ENCODE data around the gene B4GALT7.
A peak's percentile ranks its signal among the peaks of the same experiment; 100 is the strongest.
"Not testable (repeated sequence)": the region's sequence is repeated elsewhere in the genome, so short reads cannot be mapped to it uniquely, and the experiment has no call there.

The B4GALT7 gene

GRCh38 chr5:177599731-177600507 lies at the start of gene B4GALT7:
B4GALT7 (plus strand) TSS chr5:177600132; CDS start chr5:177600211, 79 bp downstream.
- DNase-seq = peak; percentile 66 to 67

GRCh38 chr5:177552839-177553455 lies 47.0 kb upstream of the B4GALT7 start:
- DNase-seq = no peak

- DNase-seq = peak in 1 of 2 experiments; percentile 34
Observed at GRCh38 chr5:177553671-177554429, 46.1 kb upstream of the B4GALT7 start.

- peak; percentile 87 to 90 for DNase-seq
Observed at GRCh38 chr5:177554474-177555111, 45.3 kb upstream of the B4GALT7 start, which contains the start of gene FAM193B. FAM193B (minus strand) TSS chr5:177554563; CDS start chr5:177554458, 105 bp downstream.

GRCh38 chr5:177555228-177555627 lies 44.7 kb upstream of the B4GALT7 start:
- DNase-seq = no peak

- no peak for DNase-seq
Observed at GRCh38 chr5:177555665-177556064, 44.3 kb upstream of the B4GALT7 start.

GRCh38 chr5:177557041-177557647 lies 42.8 kb upstream of the B4GALT7 start:
- peak; percentile 44 to 56 for DNase-seq

- DNase-seq = no peak
Observed at GRCh38 chr5:177557796-177558195, 42.1 kb upstream of the B4GALT7 start.

GRCh38 chr5:177559446-177559941 lies 40.4 kb upstream of the B4GALT7 start:
- DNase-seq = not testable (repeated sequence)

- DNase-seq = no peak
Observed at GRCh38 chr5:177565046-177565445, 34.9 kb upstream of the B4GALT7 start.

GRCh38 chr5:177568326-177568725 lies 31.6 kb upstream of the B4GALT7 start:
- DNase-seq = no peak

GRCh38 chr5:177569894-177570293 lies 30.0 kb upstream of the B4GALT7 start:
- DNase-seq = no peak

GRCh38 chr5:177575488-177575887 lies 24.4 kb upstream of the B4GALT7 start:
- DNase-seq = no peak

GRCh38 chr5:177576169-177576568 lies 23.8 kb upstream of the B4GALT7 start:
- DNase-seq = no peak

- DNase-seq = no peak
Observed at GRCh38 chr5:177578316-177578715, 21.6 kb upstream of the B4GALT7 start.

GRCh38 chr5:177588413-177588909 lies 11.5 kb upstream of the B4GALT7 start:
- no peak for DNase-seq

- DNase-seq = no peak
Observed at GRCh38 chr5:177590406-177590805, 9.5 kb upstream of the B4GALT7 start.

- no peak for DNase-seq
Observed at GRCh38 chr5:177591690-177592009, 8.3 kb upstream of the B4GALT7 start.

GRCh38 chr5:177592010-177592834 lies 7.7 kb upstream of the B4GALT7 start, which contains the start of gene TMED9:
TMED9 (plus strand) TSS chr5:177592203; CDS start chr5:177592215, 12 bp downstream.
- peak; percentile 71 to 80 for DNase-seq

GRCh38 chr5:177592905-177593304 lies 7.0 kb upstream of the B4GALT7 start:
- no peak for DNase-seq

- no peak for DNase-seq
Observed at GRCh38 chr5:177593511-177593910, 6.4 kb upstream of the B4GALT7 start.
